ENCODE results near the gene DUSP9. TPM values are rescaled to one million over a fixed set of nuclear protein-coding genes. Genes with fewer than 3 reads are reported as not detected.

The DUSP9 gene
- total and polyA plus RNA-seq, 10 of the 15 experiments (the other 5 are each of a cell fraction or from before 2014, with no cell fraction given): 0.10 TPM; not detected in 9

DNA sequence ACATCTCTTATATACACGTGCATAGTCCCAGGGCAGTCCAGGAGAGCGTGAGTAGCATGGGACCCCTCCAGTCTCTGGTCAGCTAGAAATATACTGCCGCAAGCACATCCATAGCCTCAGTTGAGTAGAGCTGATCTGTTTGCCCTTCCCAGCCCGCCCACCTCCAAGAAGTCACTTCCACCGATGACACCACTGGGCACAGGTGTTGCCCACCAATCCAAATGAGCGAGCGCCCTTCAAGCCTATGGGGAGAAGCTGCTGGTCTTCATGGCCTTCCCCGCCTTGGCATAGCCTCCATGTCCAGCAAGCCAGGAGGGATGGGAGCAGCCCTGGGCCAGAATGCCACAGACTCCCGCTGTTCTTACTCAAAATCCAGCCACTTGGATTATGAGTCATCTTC, 10.2 kb downstream of the DUSP9 start (continued):
- TF ChIP-seq, protein P1, sequence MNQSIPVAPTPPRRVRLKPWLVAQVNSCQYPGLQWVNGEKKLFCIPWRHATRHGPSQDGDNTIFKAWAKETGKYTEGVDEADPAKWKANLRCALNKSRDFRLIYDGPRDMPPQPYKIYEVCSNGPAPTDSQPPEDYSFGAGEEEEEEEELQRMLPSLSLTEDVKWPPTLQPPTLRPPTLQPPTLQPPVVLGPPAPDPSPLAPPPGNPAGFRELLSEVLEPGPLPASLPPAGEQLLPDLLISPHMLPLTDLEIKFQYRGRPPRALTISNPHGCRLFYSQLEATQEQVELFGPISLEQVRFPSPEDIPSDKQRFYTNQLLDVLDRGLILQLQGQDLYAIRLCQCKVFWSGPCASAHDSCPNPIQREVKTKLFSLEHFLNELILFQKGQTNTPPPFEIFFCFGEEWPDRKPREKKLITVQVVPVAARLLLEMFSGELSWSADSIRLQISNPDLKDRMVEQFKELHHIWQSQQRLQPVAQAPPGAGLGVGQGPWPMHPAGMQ (IDR thresholded peaks at IDR 0.05; ENCODE audit: borderline replicate concordance): no peak
- TF ChIP-seq REST (IDR thresholded peaks at IDR 0.05; ENCODE audit: low read depth, low read length) (no peak), POLR2A (IDR thresholded peaks at IDR 0.05; ENCODE audit: low read depth, low read length) (no peak)

DNA sequence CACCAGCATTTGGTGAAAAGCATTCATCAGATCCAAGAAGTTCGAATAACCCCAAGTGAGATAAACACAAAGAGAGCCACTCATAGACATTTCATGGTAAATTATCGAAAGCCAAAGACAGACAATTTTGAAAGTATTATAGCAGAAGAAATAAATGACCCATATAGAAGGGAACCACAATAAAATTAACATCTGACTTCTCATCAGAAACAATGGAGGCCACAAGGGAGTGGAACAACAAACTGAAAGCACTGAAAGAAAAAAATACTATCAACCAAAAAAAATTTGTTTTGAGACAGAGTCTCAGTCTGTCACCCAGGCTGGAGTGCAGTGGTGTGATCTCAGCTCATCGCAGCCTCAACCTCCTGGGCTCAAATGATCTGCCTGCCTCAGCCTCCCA, 12.3 kb downstream of the DUSP9 start:
- H3K27me3 ChIP-seq (replicated peaks in 1 of 2; ENCODE audit: control insufficient read depth in 2 of 2, insufficient read depth in 2 of 2, low read length in 1 of 2): no peaks in the 10 kb centered on the region
- ChIA-PET POLR2A (no interaction called here), CTCF (interaction anchor here (0.8 to 2.0 kb wide), 3 partner anchors 9 to 120 kb away, joined by 4 to 13 read pairs (median 5); no protein-coding TSS in a partner anchor), SMC1A (ENCODE audit: uncharacterized antibody, unreplicated experiment) (no interaction called here), RAD21 (ENCODE audit: unreplicated experiment) (no interaction called here)
- intact Hi-C loops (cut with micrococcal nuclease; ENCODE audit: unreplicated experiment): no loop called here
- no TSS peak for BruUV-seq (replicated peaks)
- no peak for ATAC-seq
- no peak overlapping the region for H3K27ac ChIP-seq (ENCODE audit: control insufficient read depth, insufficient read depth)
- TF ChIP-seq CHD1 (IDR thresholded peaks at IDR 0.05; ENCODE audit: low read depth, low read length) (no peak), ASH2L (IDR thresholded peaks at IDR 0.05; ENCODE audit: borderline replicate concordance, low read depth) (no peak), BCL11A (IDR thresholded peaks at IDR 0.05; ENCODE audit: low read depth, low read length) (no peak), RCOR1 (conservative IDR thresholded peaks at IDR 0.05; ENCODE audit: low read depth, low read length) (no peak), POU2F2 (IDR thresholded peaks at IDR 0.05; ENCODE audit: borderline replicate concordance, low read depth, low read length) (no peak), STAT1 (conservative IDR thresholded peaks at IDR 0.05) (no peak), FOXM1 (IDR thresholded peaks at IDR 0.05; ENCODE audit: low read depth, low read length) (no peak), SMAD1 (IDR thresholded peaks at IDR 0.05; ENCODE audit: low read depth, partially characterized antibody) (no peak), BRCA1 (IDR thresholded peaks at IDR 0.05; ENCODE audit: low read depth, low read length) (no peak)
- TF ChIP-seq, protein P2, sequence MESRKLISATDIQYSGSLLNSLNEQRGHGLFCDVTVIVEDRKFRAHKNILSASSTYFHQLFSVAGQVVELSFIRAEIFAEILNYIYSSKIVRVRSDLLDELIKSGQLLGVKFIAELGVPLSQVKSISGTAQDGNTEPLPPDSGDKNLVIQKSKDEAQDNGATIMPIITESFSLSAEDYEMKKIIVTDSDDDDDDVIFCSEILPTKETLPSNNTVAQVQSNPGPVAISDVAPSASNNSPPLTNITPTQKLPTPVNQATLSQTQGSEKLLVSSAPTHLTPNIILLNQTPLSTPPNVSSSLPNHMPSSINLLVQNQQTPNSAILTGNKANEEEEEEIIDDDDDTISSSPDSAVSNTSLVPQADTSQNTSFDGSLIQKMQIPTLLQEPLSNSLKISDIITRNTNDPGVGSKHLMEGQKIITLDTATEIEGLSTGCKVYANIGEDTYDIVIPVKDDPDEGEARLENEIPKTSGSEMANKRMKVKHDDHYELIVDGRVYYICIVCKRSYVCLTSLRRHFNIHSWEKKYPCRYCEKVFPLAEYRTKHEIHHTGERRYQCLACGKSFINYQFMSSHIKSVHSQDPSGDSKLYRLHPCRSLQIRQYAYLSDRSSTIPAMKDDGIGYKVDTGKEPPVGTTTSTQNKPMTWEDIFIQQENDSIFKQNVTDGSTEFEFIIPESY (IDR thresholded peaks at IDR 0.05): no peak
- no peak overlapping the region for H3K9ac ChIP-seq (ENCODE audit: control insufficient read depth, insufficient read depth, low read length)
- no peaks in the 10 kb centered on the region for H4K20me1 ChIP-seq (ENCODE audit: control insufficient read depth, insufficient read depth)
- H3K4me1 ChIP-seq (ENCODE audit: control insufficient read depth, insufficient read depth, low read length): no peaks in the 10 kb centered on the region
- H3K4me3 ChIP-seq: no peak overlapping the region
- H3K36me3 ChIP-seq (ENCODE audit: control insufficient read depth in 2 of 2, insufficient read depth in 2 of 2, low read length in 1 of 2): no peaks in the 10 kb centered on the region
- H3K9me3 ChIP-seq (replicated peaks; ENCODE audit: control insufficient read depth, insufficient read depth, low read length): no peaks in the 10 kb centered on the region; the same call in 2 of the 3 replicates
- WGBS (ENCODE audit: insufficient coverage, insufficient replicate concordance, low lambda C conversion rate, missing lambda C conversion rate): 37% methylated on average over 3 of the region's 3 CpGs
- DNase-seq (ENCODE audit: low read depth, low spot score): no peak
- no peaks in the 10 kb centered on the region for H3K79me2 ChIP-seq (ENCODE audit: control insufficient read depth, insufficient read depth, low read length)
- in situ Hi-C loops (cut with MboI): loop anchor here (5.0 to 10.0 kb wide), 2 partner anchors 107 to 124 kb away; no protein-coding TSS in a partner anchor
- no peak overlapping the region for H3K4me2 ChIP-seq (ENCODE audit: control insufficient read depth, insufficient read depth)
- no peak overlapping the region for H2AFZ ChIP-seq (ENCODE audit: control insufficient read depth, low read depth, low read length)
- no peak for FAIRE-seq

All from GM12878 (cell line).